Right lobe of liver (tissue), 6 donors: ENCODE data around the gene ADGRF1. TPM values are rescaled to one million over a fixed set of nuclear protein-coding genes. Genes with fewer than 3 reads are reported as not detected.

Experiments
- ATAC-seq, 4 donors: fragments of 200-7000 bp; cut with Tn5 transposase; one replicate each; pipeline ENCODE4 v1.9.1; 2020; ENCODE audit warnings: mild to moderate bottlenecking in 4 of 4, moderate library complexity in 4 of 4
- DNase-seq, 3 donors: peaks; one replicate each; pipeline ENCODE4 v3.0.0-alpha.2; 2020
- H3K27ac ChIP-seq, 3 donors: fragments of 200-600 bp; one replicate each; pipeline ENCODE4 v1.8.0; 2022
- H3K27me3 ChIP-seq, 2 donors: fragments of 200-600 bp; one replicate each; pipeline ENCODE4 v1.8.0; 2022
- H3K36me3 ChIP-seq, 4 donors: fragments of 200-600 bp; sonication (generic) in 1 of 4; one replicate each; pipeline versions ENCODE4 v1.5.1 to v1.8.0; 2017 to 2022; ENCODE audit warnings: control low read depth in 1 of 4
- H3K4me1 ChIP-seq, 4 donors: fragments of 200-600 bp; sonication (generic) in 1 of 4; one replicate each; pipeline versions ENCODE4 v1.5.1 to v1.8.0; 2017 to 2022; ENCODE audit warnings: control low read depth in 1 of 4
- H3K4me3 ChIP-seq, 3 donors: fragments of 200-600 bp; one replicate each; pipeline ENCODE4 v1.8.0; 2022
- H3K9me3 ChIP-seq, 4 donors: fragments of 200-600 bp; sonication (generic) in 1 of 4; one replicate each; pipeline versions ENCODE4 v1.5.1 to v1.8.0; 2017 to 2022; ENCODE audit warnings: control low read depth in 1 of 4
- POLR2A ChIP-seq: fragments of 450-650 bp; IDR thresholded peaks from one replicate; pipeline ENCODE4 v1.6.1; 2017; ENCODE audit warnings: antibody characterized with exemption, mild to moderate bottlenecking
- WGBS: methylation state at CpG from one replicate; pipeline ENCODE4 v1.1.6; 2018; ENCODE audit warnings: low coverage, low lambda C conversion rate; ENCODE audit not compliant: insufficient coverage; ENCODE audit errors: missing lambda C conversion rate; 5-methylcytosine and 5-hydroxymethylcytosine counted together
- intact Hi-C, 2 donors: fragments of 100-400 bp; cut with DNase I; formaldehyde crosslinking; loops; one replicate each; pipeline versions ENCODE4 v1.11.2 to v1.14.1; 2022
- total RNA-seq, 6 experiments: library from RNA; depleted of rRNA in 2 of 6; stranded (reverse); fragments of >200 nt in 2 of 6; fragmentation: NEBNext Ultra II Directional in 3 of 6; extraction: Animal tissue kit (Norgen Biotek cat#: 25700) in 3 of 6; gene quantifications; one replicate each; pipeline versions ENCODE4 v1.1.0 to v1.2.4, GENCODE V29; 2016 to 2023
- TF ChIP-seq, protein P1 (sequence below), 4 donors: fragments of 200-600 bp in 3 of 4; fragments of 450-650 bp in 1 of 4; IDR thresholded peaks; one replicate each; pipeline versions ENCODE4 v1.5.1 to v1.8.0; 2016 to 2022; ENCODE audit warnings: antibody characterized with exemption in 4 of 4, mild to moderate bottlenecking in 2 of 4
- donor health status: DM: no; HTN: yes; CAD: no.
- donor health status: DM: no; HTN: no; CAD: no.
- donor health status: DM: no; HTN: no; CAD: no.
- donor health status: DM: no; HTN: yes; CAD: no.
- donor health status: DM: no; HTN: yes; CAD: no.

The ADGRF1 gene
- total RNA-seq, 6 experiments from 2014 or later, result not detected

DNA sequence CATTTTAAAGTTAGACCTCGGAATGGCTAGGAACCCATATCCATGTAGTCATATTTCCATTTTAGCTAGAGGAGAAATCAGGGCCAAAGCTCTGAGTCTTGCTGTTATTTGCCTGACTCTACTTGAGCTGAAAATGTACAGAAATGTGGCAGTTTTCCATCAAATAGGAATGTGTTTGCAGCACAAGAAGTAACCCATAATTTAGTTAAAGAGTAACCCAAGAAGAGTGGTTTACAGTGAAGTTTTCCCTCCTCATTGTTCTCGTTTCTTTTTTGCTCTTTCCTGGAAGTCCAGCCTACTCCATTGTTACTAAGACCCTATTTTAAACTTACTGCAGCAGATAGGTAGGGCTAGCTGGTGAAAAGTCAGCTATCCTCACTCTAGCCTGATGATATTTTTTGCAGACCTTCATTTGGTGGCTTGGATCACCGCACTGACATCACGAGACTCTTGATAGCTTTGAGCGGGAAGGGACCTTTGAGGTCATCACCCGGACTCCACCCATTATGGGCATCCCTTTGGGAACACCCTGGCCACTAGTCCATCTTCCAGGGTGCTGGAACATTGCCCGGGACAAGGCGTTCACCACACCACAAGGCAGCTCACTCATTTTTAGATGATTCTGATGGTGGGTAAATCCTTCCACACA lies 92.4 kb downstream of the ADGRF1 start:
- H3K9me3 ChIP-seq, result no peaks in the 10 kb centered on the region
- H3K4me3 ChIP-seq, result no peak overlapping the region
- 60% methylated on average over 8 of the region's 8 CpGs for WGBS
- DNase-seq (peak in 1 of 3 donors; percentile 21), ATAC-seq (peak in 2 of 4 donors; percentile 8 to 39)
- H3K4me1 ChIP-seq, result no peaks in the 10 kb centered on the region
- intact Hi-C loops, result no loop called here
- peak overlapping the region in 1 of 3 donors; percentile 43 for H3K27ac ChIP-seq
- TF ChIP-seq, protein P1, sequence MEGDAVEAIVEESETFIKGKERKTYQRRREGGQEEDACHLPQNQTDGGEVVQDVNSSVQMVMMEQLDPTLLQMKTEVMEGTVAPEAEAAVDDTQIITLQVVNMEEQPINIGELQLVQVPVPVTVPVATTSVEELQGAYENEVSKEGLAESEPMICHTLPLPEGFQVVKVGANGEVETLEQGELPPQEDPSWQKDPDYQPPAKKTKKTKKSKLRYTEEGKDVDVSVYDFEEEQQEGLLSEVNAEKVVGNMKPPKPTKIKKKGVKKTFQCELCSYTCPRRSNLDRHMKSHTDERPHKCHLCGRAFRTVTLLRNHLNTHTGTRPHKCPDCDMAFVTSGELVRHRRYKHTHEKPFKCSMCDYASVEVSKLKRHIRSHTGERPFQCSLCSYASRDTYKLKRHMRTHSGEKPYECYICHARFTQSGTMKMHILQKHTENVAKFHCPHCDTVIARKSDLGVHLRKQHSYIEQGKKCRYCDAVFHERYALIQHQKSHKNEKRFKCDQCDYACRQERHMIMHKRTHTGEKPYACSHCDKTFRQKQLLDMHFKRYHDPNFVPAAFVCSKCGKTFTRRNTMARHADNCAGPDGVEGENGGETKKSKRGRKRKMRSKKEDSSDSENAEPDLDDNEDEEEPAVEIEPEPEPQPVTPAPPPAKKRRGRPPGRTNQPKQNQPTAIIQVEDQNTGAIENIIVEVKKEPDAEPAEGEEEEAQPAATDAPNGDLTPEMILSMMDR (IDR thresholded peaks at IDR 0.05), result no peak
- TF ChIP-seq POLR2A, result no peak
- no peaks in the 10 kb centered on the region for H3K36me3 ChIP-seq
- no peaks in the 10 kb centered on the region for H3K27me3 ChIP-seq

DNA sequence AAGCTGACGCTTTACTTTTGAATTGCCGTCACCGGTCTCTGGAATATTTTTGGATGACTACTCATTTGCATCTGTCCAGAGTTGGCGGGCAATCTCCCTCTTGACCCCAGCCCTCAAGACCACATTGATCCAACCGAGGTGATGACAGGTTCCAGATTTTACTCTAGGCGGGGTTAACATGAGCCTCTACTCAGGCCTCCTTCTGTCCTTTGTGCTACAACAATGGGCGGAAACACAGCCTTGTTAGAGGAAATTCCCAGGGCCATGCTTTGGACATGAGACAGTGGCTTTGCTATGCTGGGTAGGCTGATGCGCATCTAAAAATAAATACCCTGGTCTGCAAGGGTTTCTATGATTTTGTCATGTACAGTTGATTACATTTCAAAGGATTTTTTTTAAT lies 93.4 kb downstream of the ADGRF1 start:
- TF ChIP-seq, protein P1 (IDR thresholded peaks at IDR 0.05), result no peak
- TF ChIP-seq POLR2A, result no peak
- H3K27ac ChIP-seq, result peak overlapping the region in 1 of 3 donors; percentile 43
- ATAC-seq (peak; percentile 65 to 77 (median 70)), DNase-seq (no peak)
- intact Hi-C loops, result no loop called here
- WGBS, result 72% methylated on average over 7 of the region's 8 CpGs
- no peaks in the 10 kb centered on the region for H3K4me1 ChIP-seq
- no peak overlapping the region for H3K4me3 ChIP-seq
- H3K27me3 ChIP-seq, result no peaks in the 10 kb centered on the region
- H3K9me3 ChIP-seq, result no peaks in the 10 kb centered on the region
- no peaks in the 10 kb centered on the region for H3K36me3 ChIP-seq

Other genes starting within 250 kb of the ADGRF1 start
- under 1 TPM in 2 of 6 experiments, not detected in 4; 0.07 to 0.18 TPM for gene MEP1A, start 248.9 kb downstream of the ADGRF1 start, total RNA-seq
- gene ADGRF5, start 120.4 kb downstream of the ADGRF1 start, total RNA-seq, result 10 to 100 TPM in 3 of 6 experiments, 1 to 10 TPM in 3; 6.5 to 14.6 (median 10.7) TPM